ENCODE measurements around the gene HMX3. TPM values are rescaled to one million over a fixed set of nuclear protein-coding genes. Genes with fewer than 3 reads are reported as not detected.

HMX3 gene
- polyA plus RNA-seq, 1 donor from 2014 or later: not detected

DNA sequence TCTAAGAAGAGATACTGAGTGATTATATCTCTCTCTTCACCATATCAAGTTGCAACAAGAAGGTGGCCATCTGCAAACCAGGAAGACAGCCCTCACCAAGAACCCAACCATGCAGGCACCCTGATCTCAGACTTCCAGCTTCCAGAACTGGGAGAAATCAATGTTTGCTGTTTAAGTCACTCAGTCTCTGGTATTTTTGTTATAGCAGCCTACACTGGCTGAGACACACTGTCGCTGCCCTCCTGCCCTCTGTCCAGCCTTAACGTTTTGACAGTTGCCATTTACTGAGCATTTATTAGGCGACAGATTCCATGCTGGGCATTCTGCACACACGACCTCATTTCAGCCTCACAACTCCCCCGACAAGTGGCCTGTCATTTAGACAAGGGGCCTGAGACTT, 9.5 kb upstream of the HMX3 start:
- H3K27me3 ChIP-seq (ENCODE audit: insufficient read depth, low read depth, low read length): peaks cover 44% of the 10 kb centered on the region

DNA sequence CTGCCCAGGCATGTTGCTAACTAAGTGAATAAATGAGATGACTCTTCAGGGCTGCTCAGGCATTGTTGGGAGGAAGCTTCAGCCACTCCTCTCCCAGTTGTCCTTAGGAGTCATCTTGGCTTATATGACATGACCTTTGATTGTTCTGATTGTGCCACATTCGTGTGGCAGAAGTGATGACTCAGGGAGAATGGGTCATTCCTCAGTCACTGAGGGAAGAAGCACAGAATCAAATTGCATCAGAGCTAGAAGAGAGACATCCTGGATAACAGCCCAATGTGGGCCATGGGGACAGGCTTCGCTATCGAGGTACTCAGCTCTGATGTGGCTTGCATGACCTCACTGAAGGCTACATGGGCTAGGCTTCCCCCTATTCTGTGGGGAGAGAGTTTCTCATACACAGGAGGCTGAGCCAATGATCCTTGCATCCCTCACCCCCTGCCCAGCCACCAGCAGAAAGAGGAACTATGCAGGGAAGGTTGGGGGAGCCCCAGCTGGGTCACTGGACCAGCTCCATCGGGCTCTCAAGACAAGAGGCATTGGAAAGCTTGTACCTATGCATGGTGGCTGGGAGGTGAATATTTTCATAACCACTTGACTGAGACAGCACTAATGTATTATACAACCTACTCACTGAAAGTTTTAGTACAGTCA, 6.0 kb upstream of the HMX3 start:
- Histone ChIP-seq H3K4me2 (ENCODE audit: low read length) (no peak overlapping the region), H3K79me2 (replicated peaks; ENCODE audit: insufficient read depth, low read length) (no peaks in the 10 kb centered on the region), H4K20me1 (ENCODE audit: insufficient read depth) (no peaks in the 10 kb centered on the region), H3K27ac (ENCODE audit: low read length) (no peak overlapping the region), H3F3A (ENCODE audit: insufficient read depth, low read length, poor library complexity, severe bottlenecking) (no peaks in the 10 kb centered on the region), H3K27me3 (ENCODE audit: insufficient read depth, low read depth, low read length) (peaks cover 79% of the 10 kb centered on the region), H3K9ac (ENCODE audit: low read length) (no peak overlapping the region), H2AFZ (ENCODE audit: low read depth, low read length) (no peak overlapping the region), H3K9me3 (ENCODE audit: low read length) (no peaks in the 10 kb centered on the region), H3K36me3 (ENCODE audit: insufficient read depth, low read length) (no peaks in the 10 kb centered on the region), H3K9me2 (ENCODE audit: insufficient read depth, low read length) (no peaks in the 10 kb centered on the region), H3K4me3 (ENCODE audit: low read length) (no peak overlapping the region)
- TF ChIP-seq, protein P1, sequence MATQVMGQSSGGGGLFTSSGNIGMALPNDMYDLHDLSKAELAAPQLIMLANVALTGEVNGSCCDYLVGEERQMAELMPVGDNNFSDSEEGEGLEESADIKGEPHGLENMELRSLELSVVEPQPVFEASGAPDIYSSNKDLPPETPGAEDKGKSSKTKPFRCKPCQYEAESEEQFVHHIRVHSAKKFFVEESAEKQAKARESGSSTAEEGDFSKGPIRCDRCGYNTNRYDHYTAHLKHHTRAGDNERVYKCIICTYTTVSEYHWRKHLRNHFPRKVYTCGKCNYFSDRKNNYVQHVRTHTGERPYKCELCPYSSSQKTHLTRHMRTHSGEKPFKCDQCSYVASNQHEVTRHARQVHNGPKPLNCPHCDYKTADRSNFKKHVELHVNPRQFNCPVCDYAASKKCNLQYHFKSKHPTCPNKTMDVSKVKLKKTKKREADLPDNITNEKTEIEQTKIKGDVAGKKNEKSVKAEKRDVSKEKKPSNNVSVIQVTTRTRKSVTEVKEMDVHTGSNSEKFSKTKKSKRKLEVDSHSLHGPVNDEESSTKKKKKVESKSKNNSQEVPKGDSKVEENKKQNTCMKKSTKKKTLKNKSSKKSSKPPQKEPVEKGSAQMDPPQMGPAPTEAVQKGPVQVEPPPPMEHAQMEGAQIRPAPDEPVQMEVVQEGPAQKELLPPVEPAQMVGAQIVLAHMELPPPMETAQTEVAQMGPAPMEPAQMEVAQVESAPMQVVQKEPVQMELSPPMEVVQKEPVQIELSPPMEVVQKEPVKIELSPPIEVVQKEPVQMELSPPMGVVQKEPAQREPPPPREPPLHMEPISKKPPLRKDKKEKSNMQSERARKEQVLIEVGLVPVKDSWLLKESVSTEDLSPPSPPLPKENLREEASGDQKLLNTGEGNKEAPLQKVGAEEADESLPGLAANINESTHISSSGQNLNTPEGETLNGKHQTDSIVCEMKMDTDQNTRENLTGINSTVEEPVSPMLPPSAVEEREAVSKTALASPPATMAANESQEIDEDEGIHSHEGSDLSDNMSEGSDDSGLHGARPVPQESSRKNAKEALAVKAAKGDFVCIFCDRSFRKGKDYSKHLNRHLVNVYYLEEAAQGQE (IDR thresholded peaks at IDR 0.05; ENCODE audit: borderline replicate concordance): no peak
- no peak for TF ChIP-seq RAD21 (conservative IDR thresholded peaks at IDR 0.05)
- TF ChIP-seq, protein P2, sequence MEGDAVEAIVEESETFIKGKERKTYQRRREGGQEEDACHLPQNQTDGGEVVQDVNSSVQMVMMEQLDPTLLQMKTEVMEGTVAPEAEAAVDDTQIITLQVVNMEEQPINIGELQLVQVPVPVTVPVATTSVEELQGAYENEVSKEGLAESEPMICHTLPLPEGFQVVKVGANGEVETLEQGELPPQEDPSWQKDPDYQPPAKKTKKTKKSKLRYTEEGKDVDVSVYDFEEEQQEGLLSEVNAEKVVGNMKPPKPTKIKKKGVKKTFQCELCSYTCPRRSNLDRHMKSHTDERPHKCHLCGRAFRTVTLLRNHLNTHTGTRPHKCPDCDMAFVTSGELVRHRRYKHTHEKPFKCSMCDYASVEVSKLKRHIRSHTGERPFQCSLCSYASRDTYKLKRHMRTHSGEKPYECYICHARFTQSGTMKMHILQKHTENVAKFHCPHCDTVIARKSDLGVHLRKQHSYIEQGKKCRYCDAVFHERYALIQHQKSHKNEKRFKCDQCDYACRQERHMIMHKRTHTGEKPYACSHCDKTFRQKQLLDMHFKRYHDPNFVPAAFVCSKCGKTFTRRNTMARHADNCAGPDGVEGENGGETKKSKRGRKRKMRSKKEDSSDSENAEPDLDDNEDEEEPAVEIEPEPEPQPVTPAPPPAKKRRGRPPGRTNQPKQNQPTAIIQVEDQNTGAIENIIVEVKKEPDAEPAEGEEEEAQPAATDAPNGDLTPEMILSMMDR (IDR thresholded peaks at IDR 0.05; ENCODE audit: poor library complexity, severe bottlenecking): no peak
- no peak for TF ChIP-seq EZH2 (IDR thresholded peaks at IDR 0.05; ENCODE audit: borderline replicate concordance, insufficient read depth, low read length, poor library complexity, severe bottlenecking)
- TF ChIP-seq SMC3 (conservative IDR thresholded peaks at IDR 0.05; ENCODE audit: poor library complexity): no peak

More for the DNA sequence above, 9.5 kb upstream of the HMX3 start:
- H3K4me2 ChIP-seq (ENCODE audit: low read length): no peak overlapping the region
- H3K9me3 ChIP-seq (ENCODE audit: low read length): no peaks in the 10 kb centered on the region
- no peak overlapping the region for H3K9ac ChIP-seq (ENCODE audit: low read length)
- no peak overlapping the region for H2AFZ ChIP-seq (ENCODE audit: low read depth, low read length)
- H3K9me2 ChIP-seq (ENCODE audit: insufficient read depth, low read length): no peaks in the 10 kb centered on the region
- no peaks in the 10 kb centered on the region for H3K36me3 ChIP-seq (ENCODE audit: insufficient read depth, low read length)
- no peak overlapping the region for H3K4me3 ChIP-seq (ENCODE audit: low read length)
- no peaks in the 10 kb centered on the region for H4K20me1 ChIP-seq (ENCODE audit: insufficient read depth)
- TF ChIP-seq, protein P1 (IDR thresholded peaks at IDR 0.05; ENCODE audit: borderline replicate concordance): no peak
- TF ChIP-seq SMC3 (conservative IDR thresholded peaks at IDR 0.05; ENCODE audit: poor library complexity) (no peak), EP300 (conservative IDR thresholded peaks at IDR 0.05; ENCODE audit: poor library complexity, severe bottlenecking) (no peak), RAD21 (conservative IDR thresholded peaks at IDR 0.05) (no peak), MXI1 (conservative IDR thresholded peaks at IDR 0.05; ENCODE audit: poor library complexity, severe bottlenecking) (no peak), POLR2AphosphoS5 (IDR thresholded peaks at IDR 0.05) (no peak), TAF1 (IDR thresholded peaks at IDR 0.05; ENCODE audit: low read depth) (no peak), EZH2 (IDR thresholded peaks at IDR 0.05; ENCODE audit: borderline replicate concordance, insufficient read depth, low read length, poor library complexity, severe bottlenecking) (no peak)
- TF ChIP-seq, protein P2 (IDR thresholded peaks at IDR 0.05; ENCODE audit: poor library complexity, severe bottlenecking): no peak
- H3K79me2 ChIP-seq (replicated peaks; ENCODE audit: insufficient read depth, low read length): no peaks in the 10 kb centered on the region
- no peak overlapping the region for H3K27ac ChIP-seq (ENCODE audit: low read length)
- H3F3A ChIP-seq (ENCODE audit: insufficient read depth, low read length, poor library complexity, severe bottlenecking): no peaks in the 10 kb centered on the region
